ENCODE measurements around the gene TRPC1. TPM values are rescaled to one million over a fixed set of nuclear protein-coding genes. Genes with fewer than 3 reads are reported as not detected.
"Not testable (repeated sequence)": the region's sequence is repeated elsewhere in the genome, so short reads cannot be mapped to it uniquely, and the experiment has no call there.

The TRPC1 gene
- total RNA-seq (2014; rRNA removed; shearing (Covaris generic)): 9.8 and 18.0 TPM in 2 replicates

DNA sequence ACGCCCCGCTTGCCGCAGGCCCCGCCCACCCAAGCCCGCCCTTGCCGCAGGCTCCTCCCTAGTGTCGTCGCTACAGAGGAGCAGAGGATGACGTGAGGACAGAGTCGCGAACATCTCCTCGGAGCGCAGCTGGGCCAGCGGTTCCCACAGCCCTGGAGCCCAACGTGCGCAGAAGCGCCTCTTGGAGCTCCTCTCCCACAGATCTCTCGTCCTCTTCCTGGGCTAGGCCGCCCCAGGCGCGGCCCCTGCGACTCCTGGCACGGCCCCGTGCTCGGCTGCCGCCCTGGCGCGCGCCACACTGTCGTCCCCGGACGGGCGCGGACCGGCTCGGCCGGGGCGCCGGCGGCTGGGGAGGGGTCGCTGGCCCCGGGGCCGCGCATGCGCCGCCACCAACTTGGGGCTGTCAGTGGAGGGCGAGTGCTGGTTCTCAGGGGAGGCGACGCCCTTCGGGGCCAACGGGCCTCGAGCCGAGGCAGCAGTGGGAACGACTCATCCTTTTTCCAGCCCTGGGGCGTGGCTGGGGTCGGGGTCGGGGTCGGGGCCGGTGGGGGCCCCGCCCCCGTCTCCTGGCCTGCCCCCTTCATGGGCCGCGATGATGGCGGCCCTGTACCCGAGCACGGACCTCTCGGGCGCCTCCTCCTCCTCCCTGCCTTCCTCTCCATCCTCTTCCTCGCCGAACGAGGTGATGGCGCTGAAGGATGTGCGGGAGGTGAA is at the start of gene TRPC1:
TRPC1 (plus strand) TSS at position 67 of the 714 bp plus-strand sequence; CDS start at position 593, 526 bp downstream.
- peak; percentile 91 for DNase-seq (ENCODE audit: low spot score)

DNA sequence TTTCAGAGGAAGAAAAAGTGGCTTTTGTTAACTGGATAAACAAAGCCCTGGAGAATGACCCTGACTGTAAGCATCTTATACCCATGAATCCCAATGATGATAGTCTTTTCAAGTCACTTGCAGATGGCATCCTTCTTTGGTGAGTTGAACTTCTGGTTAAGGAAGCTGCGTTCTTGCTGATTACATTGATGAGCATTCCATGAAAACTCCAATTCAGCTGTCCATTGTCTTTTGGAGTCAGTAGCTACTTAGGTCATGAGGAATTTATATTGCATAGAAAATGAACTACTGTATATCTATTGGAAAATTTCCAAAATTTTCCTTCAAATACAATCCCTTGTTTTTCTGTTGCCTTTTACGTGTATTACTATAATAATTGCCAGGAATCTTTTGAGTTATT is 47.7 kb upstream of the TRPC1 start:
- no peak for DNase-seq (ENCODE audit: low spot score)

DNA sequence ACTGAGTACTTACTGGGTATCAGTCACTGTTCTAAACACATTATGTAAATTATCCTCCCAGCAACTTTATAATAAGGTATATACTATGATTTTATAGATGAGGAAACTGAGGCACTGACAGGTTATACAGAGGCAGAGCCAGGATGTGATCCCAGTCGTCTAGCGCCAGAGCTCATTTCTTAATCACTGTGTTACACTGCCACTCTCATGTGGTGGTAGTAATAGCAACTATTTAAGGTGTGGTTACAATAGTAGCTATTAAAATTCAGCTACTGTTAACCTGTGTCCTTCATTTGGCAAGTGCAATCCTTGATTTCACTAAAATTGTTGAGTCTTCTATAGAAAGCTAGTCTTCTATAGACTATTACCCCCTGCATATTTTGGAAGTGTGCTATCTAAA is 43.1 kb upstream of the TRPC1 start:
- no peak for DNase-seq (ENCODE audit: low spot score)

DNA sequence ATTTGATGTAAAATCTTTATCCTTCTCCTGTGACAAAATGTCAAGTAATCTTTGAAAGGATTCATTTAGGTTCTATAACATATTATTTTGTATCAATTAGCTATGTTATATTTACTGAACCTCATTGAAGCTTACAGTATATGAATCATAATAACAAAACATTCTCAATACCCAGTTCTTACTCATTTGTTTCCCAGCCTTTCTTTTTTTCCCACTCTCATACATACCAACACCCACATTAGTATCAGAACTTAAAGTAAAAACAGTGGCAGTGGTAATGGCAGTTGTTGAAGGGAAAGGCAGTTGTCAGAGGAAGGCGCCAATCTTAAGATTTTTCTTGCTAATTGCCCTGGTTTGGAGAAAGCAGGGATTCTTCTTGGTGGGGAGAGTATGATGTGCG is 33.2 kb upstream of the TRPC1 start:
- DNase-seq (ENCODE audit: low spot score): no peak

DNA sequence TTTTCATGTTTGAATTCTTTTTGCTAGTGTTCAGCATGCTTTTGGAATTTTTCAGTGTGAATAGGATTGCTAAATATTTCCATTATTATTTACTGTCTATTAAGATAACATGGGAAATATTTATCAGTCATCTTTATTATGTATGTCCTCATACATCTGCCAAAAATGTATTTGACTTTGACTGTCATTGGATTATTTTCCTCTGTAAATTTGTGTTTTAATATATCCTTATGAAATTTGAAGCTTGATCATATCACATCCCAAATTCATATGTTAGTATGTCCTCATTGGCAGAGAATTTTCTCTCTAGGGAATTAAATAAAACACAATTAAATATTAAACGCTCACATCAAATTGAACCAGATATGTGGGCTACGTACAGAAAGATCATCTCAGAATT is 32.3 kb upstream of the TRPC1 start:
- no peak for DNase-seq (ENCODE audit: low spot score)

DNA sequence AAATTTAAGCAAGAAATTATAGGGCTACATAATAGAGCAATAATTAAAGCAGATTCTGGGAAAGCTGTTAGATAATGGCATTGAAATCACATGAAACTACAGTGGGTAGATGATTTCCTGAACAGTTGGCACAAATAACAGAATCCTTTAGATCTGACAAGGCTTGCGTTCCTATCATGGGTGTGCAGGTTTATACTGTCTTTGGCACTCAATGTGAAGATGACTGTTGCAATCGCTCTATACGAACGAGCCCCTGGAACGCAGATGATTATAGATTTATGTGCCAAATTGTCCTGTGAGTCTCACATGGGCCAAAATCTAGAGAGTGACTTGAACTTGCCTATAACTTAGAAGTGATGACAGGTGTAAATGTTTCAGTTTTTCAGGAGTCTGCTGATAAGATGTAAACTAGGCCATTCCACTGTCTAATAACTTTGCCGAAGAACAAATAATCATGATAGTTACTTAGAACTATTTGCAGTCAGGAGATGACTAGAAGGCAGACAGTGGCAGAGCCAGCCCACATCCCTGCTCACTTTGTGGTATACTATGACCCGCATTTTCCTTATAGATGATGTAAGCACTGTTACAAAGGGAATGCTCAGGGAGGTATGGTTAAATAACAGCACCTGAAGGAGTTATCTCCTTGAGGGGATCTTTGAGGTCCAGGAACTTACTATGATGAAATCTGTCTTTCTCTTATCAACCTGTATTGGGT is 30.5 kb upstream of the TRPC1 start:
- no peak for DNase-seq (ENCODE audit: low spot score)

DNA sequence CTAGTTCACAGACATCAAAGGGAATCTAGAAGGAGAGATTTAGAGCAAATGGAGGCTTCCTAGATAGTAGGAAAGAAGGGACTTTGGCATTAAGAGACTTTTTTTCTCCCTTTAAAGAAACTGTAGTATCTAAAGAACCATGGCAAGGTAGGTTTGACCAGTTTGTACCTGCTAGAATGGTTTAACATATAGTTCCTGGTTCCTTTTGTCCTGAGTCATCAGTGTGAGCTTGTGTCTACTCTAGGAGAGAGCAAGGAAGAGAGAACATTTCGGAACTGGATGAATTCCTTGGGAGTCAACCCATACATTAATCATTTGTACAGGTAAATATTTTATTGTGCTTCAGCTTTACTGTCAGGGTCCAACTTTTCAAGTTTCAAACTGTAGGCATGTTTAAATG is 29.6 kb upstream of the TRPC1 start:
- no peak for DNase-seq (ENCODE audit: low spot score)

DNA sequence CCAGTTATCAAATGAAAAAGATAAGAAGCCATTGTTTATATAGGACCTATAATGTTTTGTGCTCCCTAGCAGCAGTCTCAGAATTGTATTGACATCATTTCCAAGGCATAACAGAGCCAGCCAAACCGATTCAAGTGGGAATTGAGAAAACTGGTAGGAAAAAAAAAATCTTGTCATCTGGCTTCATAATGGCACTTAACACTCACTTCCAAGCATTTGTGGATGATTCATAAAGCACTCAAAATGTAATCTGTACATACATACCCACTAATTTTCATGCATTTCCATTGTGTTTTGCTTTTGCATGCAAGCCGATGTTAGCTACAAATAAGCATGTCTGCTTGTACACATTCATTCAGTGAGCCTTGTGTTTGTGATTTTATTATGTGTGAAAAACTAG is 18.6 kb upstream of the TRPC1 start:
- DNase-seq (ENCODE audit: low spot score): no peak

DNA sequence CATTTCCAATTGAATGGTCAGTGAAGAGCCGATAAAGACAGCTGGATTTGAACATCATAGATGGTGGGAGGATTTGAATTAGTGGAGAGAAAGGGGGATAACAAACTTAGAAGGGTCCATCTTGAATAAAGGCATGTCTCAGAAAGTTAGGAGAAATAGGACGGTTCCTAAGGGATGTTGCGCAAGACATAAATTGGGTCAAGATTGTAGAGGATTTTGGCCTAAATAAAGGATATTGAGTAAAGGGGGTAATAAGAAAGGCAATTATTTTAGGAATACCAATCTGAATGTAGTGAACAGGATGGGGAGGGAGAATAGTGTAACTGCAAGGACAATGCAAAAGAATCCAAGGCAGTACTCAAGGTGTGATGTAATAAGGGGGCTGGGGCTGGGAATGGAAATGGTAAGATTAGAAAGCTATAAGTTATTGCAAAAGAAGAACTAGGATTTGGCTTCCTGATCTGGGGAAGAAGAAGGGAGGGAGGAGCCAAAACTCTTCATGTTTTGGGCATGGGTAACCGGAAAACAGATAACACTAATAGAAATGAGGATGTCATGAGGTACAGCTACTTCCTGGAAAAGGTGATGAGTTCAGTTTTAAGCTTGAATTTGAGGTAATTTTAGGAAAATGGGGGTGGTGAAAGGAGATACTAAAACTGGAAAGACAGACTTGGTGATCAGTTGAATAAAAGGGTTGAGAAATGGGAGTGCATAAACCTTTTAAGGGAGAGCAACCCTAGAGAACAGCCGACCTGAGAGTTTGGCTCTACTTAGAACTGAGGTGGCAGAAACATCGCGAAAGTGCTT is 17.3 kb upstream of the TRPC1 start:
- no peak for DNase-seq (ENCODE audit: low spot score)

DNA sequence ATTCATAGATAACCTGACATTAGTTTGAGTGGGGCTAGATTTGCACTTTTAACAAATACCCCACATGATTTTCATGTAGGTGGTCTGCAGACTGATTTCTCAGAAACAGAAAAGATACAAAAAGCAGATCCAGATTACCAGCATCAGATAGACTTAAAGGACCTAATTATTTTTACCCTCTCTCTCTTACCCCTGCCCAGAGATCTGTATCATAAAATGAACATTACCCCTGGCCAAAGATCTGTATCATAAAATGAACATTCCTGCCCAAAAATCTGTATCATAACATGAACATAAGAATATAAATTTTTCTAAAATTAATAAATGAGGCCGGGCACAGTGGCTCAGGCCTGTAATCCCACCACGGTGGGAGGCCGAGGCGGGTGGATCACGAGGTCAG is 14.6 kb upstream of the TRPC1 start:
- no peak for DNase-seq (ENCODE audit: low spot score)

DNA sequence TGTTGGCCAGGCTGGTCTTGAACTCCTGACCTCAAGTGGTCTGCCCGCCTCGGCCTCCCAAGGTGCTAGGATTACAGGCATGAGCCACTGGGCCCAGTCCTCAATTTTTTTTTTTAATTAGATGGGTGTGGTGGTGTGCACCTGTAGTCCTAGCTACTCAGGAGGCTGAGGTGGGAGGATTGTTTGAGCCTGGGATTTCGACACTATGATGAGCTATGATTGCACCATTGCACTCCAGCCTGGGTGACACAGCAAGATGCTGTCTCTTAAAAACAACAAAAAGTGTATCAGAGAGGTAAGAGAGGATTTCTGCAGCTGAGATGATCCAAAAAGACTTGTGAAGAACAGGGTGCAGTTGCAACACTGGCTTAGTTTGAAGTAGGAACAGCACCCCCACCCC is 9.0 kb upstream of the TRPC1 start:
- DNase-seq (ENCODE audit: low spot score): not testable (repeated sequence)

DNA sequence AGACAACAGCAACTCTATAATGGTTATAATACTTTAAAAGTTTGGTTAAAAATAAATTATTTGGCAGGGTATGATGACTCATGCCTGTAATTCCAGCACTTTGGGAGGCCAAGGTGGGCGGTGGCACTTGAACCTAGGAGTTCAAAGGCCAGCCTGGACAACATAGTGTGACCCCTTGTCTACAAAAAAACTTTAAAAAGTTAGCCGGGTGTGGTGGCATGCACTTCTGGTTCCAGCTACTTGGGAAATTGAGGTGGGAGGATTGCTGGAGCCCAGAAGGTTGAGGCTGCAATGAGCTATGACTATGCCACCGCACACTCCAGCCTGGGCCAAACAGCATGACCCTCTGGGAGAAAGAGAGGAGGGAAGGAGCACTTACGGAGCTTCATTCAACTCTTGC is 7.7 kb upstream of the TRPC1 start:
- DNase-seq (ENCODE audit: low spot score): no peak

DNA sequence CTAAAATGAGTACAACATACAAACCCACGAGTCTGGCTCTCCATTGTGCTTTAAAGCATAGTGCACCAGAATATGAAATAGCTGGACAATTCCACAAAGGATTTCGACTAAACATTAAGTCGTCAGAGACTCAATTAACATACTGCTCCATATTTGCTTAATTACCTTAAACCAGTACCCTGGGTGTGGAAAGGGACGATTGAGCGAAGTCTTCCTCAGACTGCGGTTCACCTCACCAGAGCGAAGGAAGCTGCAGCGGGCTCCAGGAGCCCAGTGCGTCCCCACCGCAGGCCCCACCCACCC is 218 bp upstream of the TRPC1 start:
- no peak for DNase-seq (ENCODE audit: low spot score)

DNA sequence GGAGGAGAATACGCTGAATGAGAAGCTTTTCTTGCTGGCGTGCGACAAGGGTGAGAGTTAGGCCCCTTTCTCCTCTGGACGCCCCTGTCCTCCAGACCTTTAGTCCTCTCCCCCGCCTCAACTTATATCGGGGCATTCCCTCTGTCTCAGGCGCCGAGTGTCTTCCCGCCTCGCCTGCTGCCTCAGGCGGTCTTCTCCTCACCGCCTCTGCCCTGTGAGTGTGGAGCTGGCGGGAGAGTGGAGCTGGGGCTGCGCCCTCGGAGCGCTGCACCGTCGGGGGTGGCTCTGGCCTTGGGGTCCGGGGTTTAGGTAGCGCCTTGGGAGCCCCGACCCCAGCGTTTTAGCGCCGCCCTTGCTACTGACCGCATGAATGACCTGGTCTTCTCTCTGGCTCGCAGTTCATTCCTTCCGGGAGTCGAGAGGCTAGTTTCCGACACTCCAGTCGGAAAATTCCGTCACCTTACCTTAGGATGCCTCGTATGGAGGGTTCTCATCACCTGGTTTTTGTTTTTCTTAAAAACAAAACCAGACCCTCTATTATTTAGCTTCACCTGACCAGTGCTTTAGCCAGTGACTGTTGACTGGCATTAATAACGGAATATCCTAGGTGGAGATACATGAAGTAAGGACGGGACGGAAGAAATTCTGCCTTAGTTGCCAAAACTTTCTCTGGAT is 985 bp downstream of the TRPC1 start:
- DNase-seq (ENCODE audit: low spot score): peak; percentile 41

DNA sequence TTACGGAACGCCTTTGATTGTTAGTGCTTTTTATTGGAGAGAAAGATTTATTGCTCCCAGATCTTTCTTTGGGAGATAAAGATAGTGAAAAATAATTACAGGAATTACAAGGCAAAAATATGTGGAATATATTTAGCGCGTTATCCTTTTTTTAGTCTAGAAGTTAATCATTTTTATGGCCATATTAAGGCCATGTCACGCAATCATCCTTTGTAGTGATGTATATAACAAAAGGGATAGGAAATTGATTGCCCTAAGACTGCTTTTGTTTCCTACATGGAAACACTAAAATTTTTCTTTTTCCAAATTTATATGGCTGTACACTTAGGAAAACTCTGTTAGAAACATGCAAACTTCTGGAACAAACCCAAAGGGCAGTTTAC is 1.5 kb downstream of the TRPC1 start:
- DNase-seq (ENCODE audit: low spot score): no peak

DNA sequence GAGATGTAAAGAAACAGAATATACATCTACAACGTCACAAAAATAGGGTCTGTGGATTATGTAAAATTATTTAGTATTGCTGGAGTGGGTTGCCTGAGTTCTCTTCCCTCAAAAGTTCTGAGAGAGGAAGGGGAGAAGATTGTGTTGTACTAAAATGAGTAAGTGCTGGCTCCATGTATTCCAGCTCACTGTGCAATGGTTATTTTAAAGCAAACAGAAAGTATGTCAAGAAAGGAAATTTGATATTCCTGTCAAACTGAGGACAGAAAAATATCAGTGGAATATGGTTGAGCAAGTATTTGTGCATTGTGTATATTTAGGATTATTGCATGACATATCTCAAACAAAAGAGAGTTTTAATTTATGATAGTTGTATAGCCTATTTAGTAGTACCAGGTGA is 2.2 kb downstream of the TRPC1 start:
- DNase-seq (ENCODE audit: low spot score): no peak

DNA sequence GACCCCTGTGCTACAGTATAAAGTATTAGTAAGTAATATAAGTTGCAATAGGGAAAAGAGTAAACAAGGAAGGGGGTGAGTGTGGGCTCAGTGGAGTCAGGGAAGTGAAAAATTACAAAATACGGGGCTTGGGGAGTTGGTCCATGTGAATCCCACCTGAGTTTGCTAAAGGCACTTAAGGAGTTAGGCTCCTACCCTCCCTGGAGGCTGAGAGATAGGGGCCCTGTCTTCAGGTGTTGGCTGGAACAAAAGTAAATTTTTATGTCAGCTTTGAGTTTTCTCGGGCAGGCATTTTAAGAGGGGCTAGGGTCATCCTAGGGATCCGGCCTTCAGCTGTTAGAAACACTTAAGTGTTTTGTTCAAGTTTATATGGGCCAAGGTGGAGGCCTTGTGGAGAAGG is 8.2 kb downstream of the TRPC1 start:
- no peak for DNase-seq (ENCODE audit: low spot score)

DNA sequence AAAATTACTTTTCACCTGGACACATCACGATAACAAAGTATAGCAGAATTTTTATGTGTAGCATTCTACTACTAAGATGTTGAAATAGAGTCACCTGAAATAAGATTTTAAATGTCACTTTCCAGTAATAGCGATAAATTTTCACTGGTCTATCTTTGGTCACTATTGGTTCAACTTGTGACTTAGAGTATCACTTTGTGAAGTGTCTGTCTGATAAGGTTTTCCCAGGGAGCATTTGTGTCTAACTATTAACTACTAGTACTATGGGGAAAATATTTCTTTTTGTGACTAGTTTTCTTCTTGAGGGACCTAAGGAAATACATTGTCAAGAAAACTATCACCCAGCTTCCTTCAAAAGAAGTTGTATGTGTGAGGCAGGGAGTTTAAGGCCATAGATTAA is 11.0 kb downstream of the TRPC1 start:
- DNase-seq (ENCODE audit: low spot score): no peak

DNA sequence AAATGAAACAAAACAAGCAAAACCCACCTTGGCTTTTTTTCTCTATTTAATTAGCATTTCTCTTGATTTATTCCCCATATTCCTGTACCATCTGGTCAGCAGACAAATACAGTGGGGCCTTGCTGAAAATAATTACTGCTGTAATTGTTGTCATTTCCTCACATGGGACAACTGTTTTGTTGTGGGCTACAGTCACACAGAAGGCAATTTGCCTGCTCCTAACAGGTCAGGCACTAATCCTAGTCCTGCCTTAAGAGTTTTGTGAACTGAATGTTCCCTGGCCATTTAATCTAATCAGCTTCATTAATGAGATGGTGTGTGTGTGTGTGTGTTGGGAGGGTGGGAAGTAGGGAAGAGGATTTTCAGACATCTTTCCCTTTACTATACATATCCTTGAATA is 11.6 kb downstream of the TRPC1 start:
- DNase-seq (ENCODE audit: low spot score): no peak

DNA sequence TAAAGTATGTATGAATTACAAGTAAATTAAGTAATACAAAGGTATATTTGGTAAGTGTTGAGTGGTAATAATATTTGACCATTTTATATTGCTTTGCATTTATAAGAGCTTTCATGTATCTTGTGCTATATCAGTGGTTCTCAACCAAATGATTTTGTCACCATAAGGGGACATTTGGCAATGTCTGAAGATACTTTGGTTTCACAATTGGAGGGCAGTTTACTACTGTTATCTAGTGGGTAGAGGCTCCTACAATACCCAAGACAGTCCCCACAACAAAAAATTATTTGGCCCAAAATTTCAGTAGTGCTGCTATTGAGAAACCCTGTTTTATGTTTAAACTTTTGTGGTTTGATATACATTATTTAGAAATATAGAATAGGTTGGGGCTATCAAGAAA is 14.6 kb downstream of the TRPC1 start:
- DNase-seq (ENCODE audit: low spot score): no peak

DNA sequence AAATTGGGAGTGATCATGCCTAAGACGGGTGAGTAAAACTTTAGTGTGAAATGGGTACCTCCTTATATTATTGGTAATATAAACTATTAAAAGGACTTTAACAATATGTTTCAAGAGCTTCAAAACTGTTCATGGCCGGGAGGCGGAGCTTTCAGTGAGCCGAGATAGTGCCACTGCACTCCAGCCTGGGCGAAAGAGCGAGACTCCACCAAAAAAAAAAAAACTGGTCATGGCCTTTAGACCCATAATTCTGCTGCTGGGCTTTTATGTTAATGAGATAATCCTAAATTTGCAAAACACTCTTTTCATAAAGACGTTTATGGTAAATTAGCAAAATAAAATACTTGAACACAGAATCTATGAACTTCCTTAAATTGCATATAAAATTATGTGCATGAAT is 22.8 kb downstream of the TRPC1 start:
- DNase-seq (ENCODE audit: low spot score): no peak

DNA sequence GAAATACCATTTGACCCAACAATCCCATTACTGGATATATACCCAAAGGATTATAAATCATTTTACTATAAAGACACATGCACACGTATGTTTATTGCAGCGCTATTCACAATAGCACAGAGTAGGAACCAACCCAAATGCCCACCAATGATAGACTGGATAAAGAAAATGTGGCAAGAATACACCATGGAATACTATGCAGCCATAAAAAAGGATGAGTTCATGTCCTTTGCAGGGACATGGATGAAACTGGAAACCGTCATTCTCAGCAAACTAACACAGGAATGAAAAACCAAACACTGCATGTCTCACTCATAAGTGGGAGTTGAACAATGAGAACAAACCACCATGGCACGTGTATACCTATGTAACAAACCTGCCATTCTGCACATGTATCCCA is 26.7 kb downstream of the TRPC1 start:
- not testable (repeated sequence) for DNase-seq (ENCODE audit: low spot score)
